Gastrocnemius medialis (tissue), 4 donors: ENCODE data around the gene TRAPPC5. TPM values are rescaled to one million over a fixed set of nuclear protein-coding genes. Genes with fewer than 3 reads are reported as not detected.

ENCODE experiments used
- ATAC-seq, 2 donors: fragments of 150-250 bp; one replicate each; pipeline ENCODE4 v1.9.1; 2016
- DNase-seq, 2 donors: peaks; one replicate each; pipeline ENCODE4 v3.0.0-alpha.2; 2019
- H3K27ac ChIP-seq, 4 donors: fragments of 200-600 bp; sonication (generic); 1 replicate in 1 of 4; 2 replicates in 3 of 4; pipeline ENCODE4 v1.5.1; 2016 to 2018; ENCODE audit warnings: mild to moderate bottlenecking in 2 of 4, moderate library complexity in 1 of 4
- H3K27me3 ChIP-seq, 3 donors: fragments of 200-600 bp; sonication (generic) in 2 of 3; 1 replicate in 1 of 3; 2 replicates in 2 of 3; pipeline versions ENCODE4 v1.5.1 to v1.6.0; 2016 to 2019; ENCODE audit warnings: mild to moderate bottlenecking in 1 of 3, moderate library complexity in 1 of 3
- H3K36me3 ChIP-seq, 2 donors: fragments of 200-600 bp; sonication (generic) in 1 of 2; one replicate each; pipeline ENCODE4 v1.5.1; 2017 to 2018
- H3K4me1 ChIP-seq, 2 donors: fragments of 200-600 bp; sonication (generic) in 1 of 2; one replicate each; pipeline ENCODE4 v1.5.1; 2016 to 2017; ENCODE audit warnings: mild to moderate bottlenecking in 2 of 2
- H3K4me3 ChIP-seq, 4 donors: fragments of 200-600 bp; sonication (generic) in 3 of 4; 1 replicate in 1 of 4; 2 replicates in 3 of 4; pipeline ENCODE4 v1.5.1; 2016 to 2019; ENCODE audit warnings: mild to moderate bottlenecking in 2 of 4
- H3K9me3 ChIP-seq, 3 donors: fragments of 200-600 bp; sonication (generic) in 2 of 3; 1 replicate in 1 of 3; 2 replicates in 2 of 3; pipeline ENCODE4 v1.5.1; 2016 to 2019
- CTCF ChIP-seq, 5 experiments: fragments of 450-650 bp in 3 of 5; fragments of 200-600 bp in 2 of 5; sonication (generic) in 2 of 5; IDR thresholded peaks in 4 of 5; conservative IDR thresholded peaks in 1 of 5; 1 replicate in 4 of 5; 2 replicates in 1 of 5; pipeline ENCODE4 v1.5.1; 2016 to 2019; ENCODE audit warnings: antibody characterized with exemption in 5 of 5, mild to moderate bottlenecking in 3 of 5, moderate library complexity in 3 of 5
- POLR2A ChIP-seq, 2 donors: fragments of 450-650 bp; IDR thresholded peaks; one replicate each; pipeline ENCODE4 v1.6.1; 2017; ENCODE audit warnings: antibody characterized with exemption in 2 of 2, mild to moderate bottlenecking in 2 of 2, moderate library complexity in 2 of 2
- in situ Hi-C, 4 donors: fragments of 200-750 bp; cut with MboI; loops; one replicate each; pipeline versions ENCODE4 v1.15.0 to v1.8.0; 2017; ENCODE audit warnings: low sequenced_read_pairs in 4 of 4
- intact Hi-C: fragments of 100-400 bp; cut with DNase I; formaldehyde crosslinking; loops from one replicate; pipeline ENCODE4 v1.15.1; 2023; ENCODE audit warnings: low total_unique reads
- total RNA-seq, 4 donors: library from RNA; depleted of rRNA; stranded (reverse); fragments of >200 nt; gene quantifications; one replicate each; pipeline versions ENCODE4 v1.1.0 to v1.2.3, GENCODE V29; 2016

TRAPPC5 gene
- total RNA-seq, 4 donors from 2014 or later, result 109 to 146 (median 126) TPM

GRCh38 chr19:7645656-7646425, 34.8 kb upstream of the TRAPPC5 start:
- H3K27ac ChIP-seq, result no peak overlapping the region
- H3K9me3 ChIP-seq, result no peaks in the 10 kb centered on the region
- H3K36me3 ChIP-seq, result no peaks in the 10 kb centered on the region
- H3K4me1 ChIP-seq, result no peaks in the 10 kb centered on the region
- no peak for TF ChIP-seq CTCF (IDR thresholded peaks at IDR 0.05 in 4 of 5, conservative IDR thresholded peaks at IDR 0.05 in 1 of 5)
- no peak for TF ChIP-seq POLR2A (IDR thresholded peaks at IDR 0.05)
- H3K4me3 ChIP-seq, result no peak overlapping the region
- in situ Hi-C loops, result no loop called here
- intact Hi-C loops, result no loop called here
- ATAC-seq (no peak), DNase-seq (no peak)
- H3K27me3 ChIP-seq, result peaks cover 0 to 2% (median 0%) of the 10 kb centered on the region in 3 donors

DNA sequence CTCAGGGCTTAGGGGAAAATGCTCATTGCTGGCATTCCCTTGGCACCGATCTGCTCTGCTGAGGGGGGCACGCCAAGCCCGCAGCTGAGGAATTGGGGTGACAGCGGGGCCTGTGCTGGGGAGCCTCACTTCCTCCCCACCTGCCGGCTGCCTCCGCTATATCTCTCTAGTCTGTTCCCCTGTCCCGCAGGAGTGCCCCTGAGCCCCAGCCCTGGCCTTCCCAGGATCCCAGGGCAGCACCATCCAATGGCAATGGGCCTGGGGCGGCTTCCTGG, 34.3 kb upstream of the TRAPPC5 start:
- no peaks in the 10 kb centered on the region for H3K36me3 ChIP-seq
- H3K4me3 ChIP-seq, result no peak overlapping the region
- H3K27ac ChIP-seq, result no peak overlapping the region
- in situ Hi-C loops (no loop called here), intact Hi-C loops (no loop called here)
- H3K9me3 ChIP-seq, result no peaks in the 10 kb centered on the region
- no peak for TF ChIP-seq POLR2A (IDR thresholded peaks at IDR 0.05)
- TF ChIP-seq CTCF (IDR thresholded peaks at IDR 0.05 in 4 of 5, conservative IDR thresholded peaks at IDR 0.05 in 1 of 5), result no peak
- ATAC-seq (no peak), DNase-seq (no peak)
- no peaks in the 10 kb centered on the region for H3K4me1 ChIP-seq
- peaks cover 0 to 2% (median 0%) of the 10 kb centered on the region in 3 donors for H3K27me3 ChIP-seq

GRCh38 chr19:7647156-7647555, 33.5 kb upstream of the TRAPPC5 start:
- intact Hi-C loops, result no loop called here
- H3K4me1 ChIP-seq, result no peaks in the 10 kb centered on the region
- no peaks in the 10 kb centered on the region for H3K9me3 ChIP-seq
- no peak overlapping the region for H3K4me3 ChIP-seq
- DNase-seq (no peak), ATAC-seq (no peak)
- TF ChIP-seq POLR2A (IDR thresholded peaks at IDR 0.05) (no peak), CTCF (IDR thresholded peaks at IDR 0.05 in 4 of 5, conservative IDR thresholded peaks at IDR 0.05 in 1 of 5) (no peak)
- in situ Hi-C loops, result no loop called here
- H3K36me3 ChIP-seq, result no peaks in the 10 kb centered on the region
- no peak overlapping the region for H3K27ac ChIP-seq
- H3K27me3 ChIP-seq, result peaks cover 0 to 2% (median 0%) of the 10 kb centered on the region in 3 donors

DNA sequence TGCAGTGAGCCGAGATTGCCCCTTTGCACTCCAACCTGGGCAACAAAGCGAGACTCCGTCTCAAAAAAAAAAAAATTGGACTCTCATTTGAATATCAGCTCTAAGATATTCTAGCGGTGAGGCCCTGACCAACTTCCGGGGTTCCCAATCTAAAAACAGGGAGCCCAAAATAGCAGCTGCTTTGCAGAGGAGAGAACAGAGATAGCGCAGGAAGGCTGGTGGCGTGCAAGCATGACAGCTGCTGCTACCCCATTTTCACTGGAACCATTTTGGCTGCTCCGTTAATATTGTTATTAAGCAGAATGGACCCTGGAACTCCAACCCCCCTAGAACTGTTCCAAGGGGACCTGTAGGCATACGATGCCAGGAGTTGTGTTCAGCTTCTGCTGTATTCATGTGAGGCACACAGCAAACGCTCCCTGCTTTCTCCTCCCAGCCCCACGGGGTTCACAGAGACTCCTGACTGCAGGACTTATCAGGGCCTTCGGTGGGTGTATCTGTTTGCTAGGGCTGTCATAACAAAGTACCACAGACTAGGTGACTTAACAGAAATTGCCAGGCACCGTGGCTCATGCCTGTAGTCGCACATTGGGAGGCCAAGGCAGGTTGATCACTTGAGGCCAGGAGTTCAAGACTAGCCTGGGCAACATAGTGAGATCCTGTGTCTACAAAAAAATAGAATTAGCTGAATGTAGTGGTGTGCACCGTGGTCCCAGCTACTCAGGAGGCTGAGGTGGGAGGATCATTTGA, 32.2 kb upstream of the TRAPPC5 start:
- intact Hi-C loops, result no loop called here
- DNase-seq, result no peak
- no peak overlapping the region for H3K4me3 ChIP-seq
- H3K27ac ChIP-seq, result no peak overlapping the region
- H3K9me3 ChIP-seq, result no peaks in the 10 kb centered on the region
- no peaks in the 10 kb centered on the region for H3K36me3 ChIP-seq
- no peak for ATAC-seq
- peaks cover 0 to 4% of the 10 kb centered on the region in 2 donors for H3K4me1 ChIP-seq
- TF ChIP-seq POLR2A (IDR thresholded peaks at IDR 0.05), result no peak
- TF ChIP-seq CTCF (IDR thresholded peaks at IDR 0.05 in 4 of 5, conservative IDR thresholded peaks at IDR 0.05 in 1 of 5), result no peak
- peaks cover 0 to 2% (median 0%) of the 10 kb centered on the region in 3 donors for H3K27me3 ChIP-seq
- in situ Hi-C loops, result no loop called here
